ENCODE results near the gene MITF. TPM values are rescaled to one million over a fixed set of nuclear protein-coding genes. Genes with fewer than 3 reads are reported as not detected.
A peak's percentile ranks its signal among the peaks of the same experiment; 100 is the strongest.
"Not testable (repeated sequence)": the region's sequence is repeated elsewhere in the genome, so short reads cannot be mapped to it uniquely, and the experiment has no call there.

MITF gene
- total RNA-seq, 6 experiments from 2014 or later, result 1.9 to 4.1 (median 3.8) TPM

DNA sequence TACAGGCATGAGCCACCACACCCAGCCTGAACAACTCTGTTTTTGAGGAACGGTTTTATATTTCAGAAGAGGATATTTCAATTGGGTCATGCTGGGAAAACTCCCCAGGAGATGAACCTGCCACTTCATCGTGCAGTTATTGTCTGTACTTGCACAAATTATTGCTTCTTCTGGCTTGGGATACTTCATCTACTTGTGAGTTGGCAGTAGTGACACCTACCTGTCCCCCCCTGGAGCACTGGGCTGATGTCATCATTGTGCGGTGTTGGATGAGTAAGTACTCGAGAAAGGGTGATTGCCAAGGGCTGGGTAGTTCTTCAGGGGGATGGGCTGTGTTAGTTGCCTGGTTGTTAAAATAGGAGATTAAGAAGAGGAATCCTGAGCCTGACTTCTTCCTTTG is 175.1 kb downstream of the MITF start:
- Histone ChIP-seq H3K9me3 (no peaks in the 10 kb centered on the region), H3K36me3 (no peaks in the 10 kb centered on the region), H3K4me3 (no peak overlapping the region), H3K4me1 (no peaks in the 10 kb centered on the region), H3K27me3 (no peaks in the 10 kb centered on the region), H3K27ac (no peak overlapping the region)
- WGBS (ENCODE audit: insufficient coverage, low coverage, low lambda C conversion rate, missing lambda C conversion rate), result 81% methylated on average over 3 of the region's 4 CpGs
- DNase-seq, result no peak
- intact Hi-C loops (cut with DNase I), result no loop called here
- TF ChIP-seq, protein P1, sequence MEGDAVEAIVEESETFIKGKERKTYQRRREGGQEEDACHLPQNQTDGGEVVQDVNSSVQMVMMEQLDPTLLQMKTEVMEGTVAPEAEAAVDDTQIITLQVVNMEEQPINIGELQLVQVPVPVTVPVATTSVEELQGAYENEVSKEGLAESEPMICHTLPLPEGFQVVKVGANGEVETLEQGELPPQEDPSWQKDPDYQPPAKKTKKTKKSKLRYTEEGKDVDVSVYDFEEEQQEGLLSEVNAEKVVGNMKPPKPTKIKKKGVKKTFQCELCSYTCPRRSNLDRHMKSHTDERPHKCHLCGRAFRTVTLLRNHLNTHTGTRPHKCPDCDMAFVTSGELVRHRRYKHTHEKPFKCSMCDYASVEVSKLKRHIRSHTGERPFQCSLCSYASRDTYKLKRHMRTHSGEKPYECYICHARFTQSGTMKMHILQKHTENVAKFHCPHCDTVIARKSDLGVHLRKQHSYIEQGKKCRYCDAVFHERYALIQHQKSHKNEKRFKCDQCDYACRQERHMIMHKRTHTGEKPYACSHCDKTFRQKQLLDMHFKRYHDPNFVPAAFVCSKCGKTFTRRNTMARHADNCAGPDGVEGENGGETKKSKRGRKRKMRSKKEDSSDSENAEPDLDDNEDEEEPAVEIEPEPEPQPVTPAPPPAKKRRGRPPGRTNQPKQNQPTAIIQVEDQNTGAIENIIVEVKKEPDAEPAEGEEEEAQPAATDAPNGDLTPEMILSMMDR (IDR thresholded peaks at IDR 0.05), result no peak
- TF ChIP-seq POLR2A (IDR thresholded peaks at IDR 0.05), result no peak
- no peak for ATAC-seq

DNA sequence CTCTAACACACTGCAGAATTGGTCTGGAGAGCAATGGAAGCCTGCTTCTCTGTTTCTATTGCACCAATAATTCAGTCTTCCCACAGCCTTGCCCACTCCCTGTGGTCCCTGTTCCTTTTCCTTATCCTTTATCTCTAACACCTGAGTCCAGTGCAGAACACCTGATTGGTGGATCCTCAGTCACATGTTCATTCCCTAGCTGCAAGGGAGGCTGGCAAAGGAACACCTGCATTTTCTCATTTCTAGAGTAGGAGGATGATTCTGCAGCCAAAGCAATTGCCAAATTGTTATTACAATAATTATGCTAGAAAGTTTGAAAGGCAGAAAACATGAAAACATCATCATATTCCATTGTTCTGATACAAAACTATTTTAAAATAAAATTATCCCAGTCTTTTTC is 176.5 kb downstream of the MITF start:
- Histone ChIP-seq H3K4me1 (no peaks in the 10 kb centered on the region), H3K36me3 (no peaks in the 10 kb centered on the region), H3K4me3 (no peak overlapping the region), H3K9me3 (no peaks in the 10 kb centered on the region), H3K27ac (no peak overlapping the region), H3K27me3 (no peaks in the 10 kb centered on the region)
- DNase-seq (no peak), ATAC-seq (no peak)
- intact Hi-C loops (cut with DNase I), result no loop called here
- TF ChIP-seq, protein P1 (IDR thresholded peaks at IDR 0.05), result no peak
- no peak for TF ChIP-seq POLR2A (IDR thresholded peaks at IDR 0.05)

DNA sequence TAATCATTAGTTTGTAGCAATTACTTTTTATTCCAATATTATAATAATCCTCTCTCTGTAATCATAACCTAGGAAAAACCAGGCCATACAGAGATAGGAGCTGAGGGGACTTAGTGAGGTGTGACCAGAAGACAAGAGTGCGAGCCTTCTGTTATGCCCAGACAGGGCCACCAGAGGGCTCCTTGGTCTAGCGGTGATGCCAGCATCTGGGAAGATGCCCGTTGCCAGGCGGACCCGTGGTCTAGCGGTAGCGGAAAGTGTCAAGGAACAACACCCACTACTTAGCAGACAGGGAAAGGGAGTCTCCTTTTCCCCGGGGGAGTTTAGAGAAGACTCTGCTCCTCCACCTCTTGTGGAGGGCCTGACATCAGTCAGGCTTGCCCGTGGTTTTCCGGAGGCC is 180.7 kb downstream of the MITF start:
- DNase-seq; ATAC-seq; H3K27me3 ChIP-seq; H3K36me3 ChIP-seq; H3K4me1 ChIP-seq; H3K4me3 ChIP-seq; intact Hi-C loops (cut with DNase I); H3K9me3 ChIP-seq; H3K27ac ChIP-seq: not testable (repeated sequence)
- TF ChIP-seq, protein P1 (IDR thresholded peaks at IDR 0.05), result peak; percentile 7 to 34 (median 24)
- 27% methylated on average over 5 of the region's 10 CpGs for WGBS (ENCODE audit: insufficient coverage, low coverage, low lambda C conversion rate, missing lambda C conversion rate)

DNA sequence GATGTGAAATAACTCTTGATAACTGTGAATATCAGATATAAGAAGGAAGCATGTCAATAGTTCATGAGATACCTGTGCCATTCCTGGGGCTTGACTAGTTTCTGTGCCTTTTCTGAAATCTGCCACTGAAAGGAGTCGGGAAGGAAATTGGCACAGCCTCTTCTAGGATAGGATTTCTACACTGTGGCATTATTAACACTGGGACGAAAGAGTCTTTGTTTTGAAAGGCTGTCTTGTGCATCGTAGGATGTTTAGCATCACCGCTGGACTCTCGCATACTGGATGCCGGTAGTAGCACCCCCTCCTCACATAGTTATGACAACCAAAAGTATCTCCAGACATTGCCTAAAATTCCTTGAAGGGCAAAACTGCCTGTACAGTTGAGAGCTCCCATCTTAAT is 182.4 kb downstream of the MITF start:
- H3K27me3 ChIP-seq, result no peaks in the 10 kb centered on the region
- intact Hi-C loops (cut with DNase I), result no loop called here
- H3K4me3 ChIP-seq, result no peak overlapping the region
- 90% methylated on average over 6 of the region's 6 CpGs for WGBS (ENCODE audit: insufficient coverage, low coverage, low lambda C conversion rate, missing lambda C conversion rate)
- ATAC-seq (no peak), DNase-seq (no peak)
- TF ChIP-seq, protein P1 (IDR thresholded peaks at IDR 0.05), result no peak
- no peak for TF ChIP-seq POLR2A (IDR thresholded peaks at IDR 0.05)
- no peak overlapping the region for H3K27ac ChIP-seq
- no peaks in the 10 kb centered on the region for H3K9me3 ChIP-seq
- no peaks in the 10 kb centered on the region for H3K36me3 ChIP-seq
- H3K4me1 ChIP-seq, result no peaks in the 10 kb centered on the region

DNA sequence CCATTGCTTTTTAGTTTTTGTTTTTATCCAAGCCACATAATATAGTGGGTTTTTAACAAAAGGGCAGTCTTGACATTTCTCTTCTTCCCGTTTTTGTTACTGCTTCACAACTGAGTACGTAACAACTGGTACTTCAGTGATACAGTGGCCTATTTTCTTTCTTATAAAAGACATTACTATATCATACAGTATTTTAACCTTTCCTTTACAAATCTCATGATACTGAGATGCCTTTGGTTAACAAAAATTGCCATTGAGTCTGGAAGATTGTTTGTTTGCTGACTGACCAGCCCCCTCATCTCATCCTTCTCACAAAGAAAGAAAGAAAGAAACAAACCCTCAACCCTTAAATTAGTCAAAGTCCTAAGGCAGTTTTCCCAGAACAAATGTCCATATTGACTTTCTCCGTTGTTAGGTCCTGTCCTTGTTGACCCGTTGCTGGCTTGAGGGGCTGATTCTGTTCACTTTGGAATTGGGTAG is 183.3 kb downstream of the MITF start:
- intact Hi-C loops (cut with DNase I), result no loop called here
- no peaks in the 10 kb centered on the region for H3K27me3 ChIP-seq
- H3K27ac ChIP-seq, result no peak overlapping the region
- H3K4me3 ChIP-seq, result no peak overlapping the region
- TF ChIP-seq POLR2A (IDR thresholded peaks at IDR 0.05), result no peak
- TF ChIP-seq, protein P1 (IDR thresholded peaks at IDR 0.05), result no peak
- 61% methylated on average over 4 of the region's 4 CpGs for WGBS (ENCODE audit: insufficient coverage, low coverage, low lambda C conversion rate, missing lambda C conversion rate)
- no peaks in the 10 kb centered on the region for H3K36me3 ChIP-seq
- no peak for DNase-seq
- no peak for ATAC-seq
- H3K9me3 ChIP-seq, result no peaks in the 10 kb centered on the region
- H3K4me1 ChIP-seq, result no peaks in the 10 kb centered on the region

All from right lobe of liver (tissue), 6 donors.